HFFc6 (cell line): ENCODE measurements around the gene RAB20. TPM values are rescaled to one million over a fixed set of nuclear protein-coding genes. Genes with fewer than 3 reads are reported as not detected.

Experiments used
- DNase-seq: peaks from one replicate; pipeline ENCODE4 v3.0.0-alpha.2; 2018
- H3K27ac Mint-ChIP-seq: 2 replicates; pipeline ENCODE4 v1.8.0; 2020; ENCODE audit warnings: mild to moderate bottlenecking, mixed read lengths
- H3K27me3 Mint-ChIP-seq: 2 replicates; pipeline ENCODE4 v1.8.0; 2021; ENCODE audit warnings: mild to moderate bottlenecking, moderate library complexity, mixed read lengths; ENCODE audit not compliant: insufficient read depth
- H3K36me3 Mint-ChIP-seq: 2 replicates; pipeline ENCODE4 v1.8.0; 2021; ENCODE audit warnings: low read depth, mixed read lengths
- H3K4me1 Mint-ChIP-seq: 2 replicates; pipeline ENCODE4 v1.8.0; 2020; ENCODE audit warnings: low read depth, mixed read lengths
- H3K4me3 Mint-ChIP-seq: 2 replicates; pipeline ENCODE4 v1.8.0; 2020; ENCODE audit warnings: mild to moderate bottlenecking, moderate library complexity, mixed read lengths
- H3K9me3 Mint-ChIP-seq: 2 replicates; pipeline ENCODE4 v1.8.0; 2020; ENCODE audit warnings: mild to moderate bottlenecking, mixed read lengths
- CTCF ChIP-seq: fragments of 200-600 bp; sonication (generic); IDR thresholded peaks from 2 replicates; pipeline ENCODE4 v1.5.0; 2021; ENCODE audit warnings: antibody characterized with exemption, mild to moderate bottlenecking
- total RNA-seq, 6 experiments: library from RNA; stranded (reverse); fragmentation: NEBNext Ultra II Directional; extraction: Animal tissue kit (Norgen Biotek cat#: 25700); gene quantifications; 2 replicates in 1 of 6; 3 replicates in 5 of 6; pipeline ENCODE4 v1.2.3, GENCODE V29; 2021

RAB20 gene
- total RNA-seq, 6 experiments from 2014 or later: 0.40 to 1.0 (median 0.74) TPM

- Mint-ChIP-seq H3K4me1 (no peaks in the 10 kb centered on the region; the same call in 1 of the 2 replicates), H3K4me3 (no peak overlapping the region), H3K27ac (no peak overlapping the region), H3K36me3 (peaks cover 31% of the 10 kb centered on the region), H3K9me3 (no peaks in the 10 kb centered on the region), H3K27me3 (peaks cover 3% of the 10 kb centered on the region)
- no peak for TF ChIP-seq CTCF
- no peak for DNase-seq
These were observed 82.3 kb downstream of the RAB20 start for GRCh38 chr13:110479215-110479545.

- no peak overlapping the region for H3K27ac Mint-ChIP-seq
- no peaks in the 10 kb centered on the region; the same call in 1 of the 2 replicates for H3K4me1 Mint-ChIP-seq
- H3K9me3 Mint-ChIP-seq: no peaks in the 10 kb centered on the region
- no peak for DNase-seq
- no peak for TF ChIP-seq CTCF
- H3K27me3 Mint-ChIP-seq: peaks cover 4% of the 10 kb centered on the region
- no peak overlapping the region for H3K4me3 Mint-ChIP-seq
- H3K36me3 Mint-ChIP-seq: peaks cover 33% of the 10 kb centered on the region
These were observed 82.9 kb downstream of the RAB20 start for GRCh38 chr13:110478405-110479214.

GRCh38 chr13:110477706-110478245, 83.7 kb downstream of the RAB20 start:
- TF ChIP-seq CTCF: no peak
- H3K27me3 Mint-ChIP-seq: peaks cover 4% of the 10 kb centered on the region
- no peak overlapping the region for H3K4me3 Mint-ChIP-seq
- H3K9me3 Mint-ChIP-seq: no peaks in the 10 kb centered on the region
- no peak overlapping the region for H3K27ac Mint-ChIP-seq
- no peak for DNase-seq
- H3K36me3 Mint-ChIP-seq: peaks cover 31% of the 10 kb centered on the region
- no peaks in the 10 kb centered on the region for H3K4me1 Mint-ChIP-seq

GRCh38 chr13:110476220-110476617, 85.3 kb downstream of the RAB20 start:
- peaks cover 4% of the 10 kb centered on the region for H3K27me3 Mint-ChIP-seq
- H3K36me3 Mint-ChIP-seq: peaks cover 31% of the 10 kb centered on the region
- no peaks in the 10 kb centered on the region for H3K4me1 Mint-ChIP-seq
- no peak overlapping the region for H3K4me3 Mint-ChIP-seq
- no peak for DNase-seq
- TF ChIP-seq CTCF: no peak
- no peak overlapping the region for H3K27ac Mint-ChIP-seq
- H3K9me3 Mint-ChIP-seq: no peaks in the 10 kb centered on the region

- no peak overlapping the region for H3K4me3 Mint-ChIP-seq
- H3K27ac Mint-ChIP-seq: no peak overlapping the region
- no peaks in the 10 kb centered on the region for H3K9me3 Mint-ChIP-seq
- peaks cover 34% of the 10 kb centered on the region for H3K36me3 Mint-ChIP-seq
- TF ChIP-seq CTCF: no peak
- H3K4me1 Mint-ChIP-seq: no peaks in the 10 kb centered on the region
- no peak for DNase-seq
- H3K27me3 Mint-ChIP-seq: peaks cover 4% of the 10 kb centered on the region
These were observed 85.8 kb downstream of the RAB20 start for GRCh38 chr13:110475550-110476219.
